ENCODE data around the gene NOTUM.

The NOTUM gene

GRCh38 chr17:81973432-81973831, 12.4 kb upstream of the NOTUM start:
- H3K4ac ChIP-seq (ENCODE audit: low read length) = no peak overlapping the region
- H3K27ac ChIP-seq (replicated peaks; ENCODE audit: low read length) = no peak overlapping the region
- no peak overlapping the region for H3K23ac ChIP-seq (ENCODE audit: low read depth, low read length, poor library complexity)
- peaks cover 3 to 10% of the 10 kb centered on the region in 2 donors for H3K9me3 ChIP-seq (replicated peaks in 1 of 2; ENCODE audit: control insufficient read depth in 2 of 2, insufficient read depth in 1 of 2, low read depth in 1 of 2, low read length in 2 of 2)
- H3K18ac ChIP-seq (ENCODE audit: low read length) = no peak overlapping the region
- H2AFZ ChIP-seq (ENCODE audit: low read length) = no peak overlapping the region
- no peak overlapping the region for H2BK15ac ChIP-seq (ENCODE audit: low read length)
- peaks cover under 1% of the 10 kb centered on the region for H3K79me1 ChIP-seq (ENCODE audit: low read depth, low read length)
- no peak overlapping the region for H2BK5ac ChIP-seq (ENCODE audit: low read length)
- H2BK12ac ChIP-seq (ENCODE audit: low read length) = no peak overlapping the region
- H2BK120ac ChIP-seq (ENCODE audit: low read depth, low read length) = no peak overlapping the region
- no peak overlapping the region for H3K4me3 ChIP-seq (ENCODE audit: low read length in 2 of 2)
- no peak overlapping the region for H4K8ac ChIP-seq (ENCODE audit: low read depth, low read length)
- peaks cover 0 to 14% (median 0%) of the 10 kb centered on the region in 3 experiments for H3K27me3 ChIP-seq (ENCODE audit: control insufficient read depth in 3 of 3, insufficient read depth in 3 of 3, low read depth in 1 of 3, low read length in 3 of 3)
- no peaks in the 10 kb centered on the region for H3K36me3 ChIP-seq (replicated peaks in 1 of 2; ENCODE audit: control insufficient read depth in 2 of 2, insufficient read depth in 2 of 2, low read length in 2 of 2)
- no peak overlapping the region for H3K9ac ChIP-seq (ENCODE audit: low read depth, low read length, poor library complexity)
- H4K91ac ChIP-seq (ENCODE audit: low read depth, low read length, poor library complexity) = no peak overlapping the region
- no peak overlapping the region for H3K14ac ChIP-seq (ENCODE audit: low read length)
- H3K4me2 ChIP-seq (ENCODE audit: insufficient read depth, low read length, poor library complexity, severe bottlenecking) = no peak overlapping the region
- no peak overlapping the region for H2AK5ac ChIP-seq (ENCODE audit: low read depth, low read length)
- H3K4me1 ChIP-seq (ENCODE audit: control insufficient read depth in 2 of 2, insufficient read depth in 1 of 2, low read depth in 1 of 2, low read length in 2 of 2) = peaks cover 5 to 8% of the 10 kb centered on the region in 2 donors
- DNase-seq (ENCODE audit: low spot score) = no peak

GRCh38 chr17:81968850-81969812, 8.1 kb upstream of the NOTUM start:
- H2BK5ac ChIP-seq (ENCODE audit: low read length) = no peak overlapping the region
- peak overlapping the region; percentile 13 for H3K9ac ChIP-seq (ENCODE audit: low read depth, low read length, poor library complexity)
- H2AK5ac ChIP-seq (ENCODE audit: low read depth, low read length) = peak overlapping the region; percentile 71
- WGBS, 2 donors (ENCODE audit: extremely low coverage in 2 of 2, insufficient read length in 2 of 2, insufficient replicate concordance in 1 of 2) = no CpG with 5 or more reads among the region's 12 CpGs
- H2BK120ac ChIP-seq (ENCODE audit: low read depth, low read length) = peak overlapping the region; percentile 66
- no peak for DNase-seq (ENCODE audit: low spot score)
- no peak overlapping the region for H3K27ac ChIP-seq (replicated peaks; ENCODE audit: low read length)
- H3K79me1 ChIP-seq (ENCODE audit: low read depth, low read length) = no peaks in the 10 kb centered on the region
- H4K91ac ChIP-seq (ENCODE audit: low read depth, low read length, poor library complexity) = no peak overlapping the region
- H3K4me1 ChIP-seq (ENCODE audit: control insufficient read depth in 2 of 2, insufficient read depth in 1 of 2, low read depth in 1 of 2, low read length in 2 of 2) = peaks cover 15 to 34% of the 10 kb centered on the region in 2 donors
- H3K9me3 ChIP-seq (replicated peaks in 1 of 2; ENCODE audit: control insufficient read depth in 2 of 2, insufficient read depth in 1 of 2, low read depth in 1 of 2, low read length in 2 of 2) = peaks cover 3 to 10% of the 10 kb centered on the region in 2 donors
- peaks cover 0 to 23% (median 9%) of the 10 kb centered on the region in 3 experiments for H3K27me3 ChIP-seq (ENCODE audit: control insufficient read depth in 3 of 3, insufficient read depth in 3 of 3, low read depth in 1 of 3, low read length in 3 of 3)
- H3K4me3 ChIP-seq (ENCODE audit: low read length in 2 of 2) = peak overlapping the region in 1 of 2 donors; percentile 13
- H3K4ac ChIP-seq (ENCODE audit: low read length) = no peak overlapping the region
- H2AFZ ChIP-seq (ENCODE audit: low read length) = no peak overlapping the region
- no peak overlapping the region for H4K8ac ChIP-seq (ENCODE audit: low read depth, low read length)
- H3K23ac ChIP-seq (ENCODE audit: low read depth, low read length, poor library complexity) = peak overlapping the region; percentile 17
- peak overlapping the region; percentile 63 for H2BK15ac ChIP-seq (ENCODE audit: low read length)
- H3K4me2 ChIP-seq (ENCODE audit: insufficient read depth, low read length, poor library complexity, severe bottlenecking) = no peak overlapping the region
- H2BK12ac ChIP-seq (ENCODE audit: low read length) = peak overlapping the region; percentile 87
- no peak overlapping the region for H3K14ac ChIP-seq (ENCODE audit: low read length)
- H3K36me3 ChIP-seq (replicated peaks in 1 of 2; ENCODE audit: control insufficient read depth in 2 of 2, insufficient read depth in 2 of 2, low read length in 2 of 2) = no peaks in the 10 kb centered on the region
- H3K18ac ChIP-seq (ENCODE audit: low read length) = peak overlapping the region; percentile 59

- Histone ChIP-seq H2BK12ac (ENCODE audit: low read length) (no peak overlapping the region), H3K4ac (ENCODE audit: low read length) (no peak overlapping the region), H3K4me2 (ENCODE audit: insufficient read depth, low read length, poor library complexity, severe bottlenecking) (no peak overlapping the region), H3K9me3 (replicated peaks in 1 of 2; ENCODE audit: control insufficient read depth in 2 of 2, insufficient read depth in 1 of 2, low read depth in 1 of 2, low read length in 2 of 2) (peaks cover under 1 to 6% of the 10 kb centered on the region in 2 donors), H3K23ac (ENCODE audit: low read depth, low read length, poor library complexity) (no peak overlapping the region), H3K79me1 (ENCODE audit: low read depth, low read length) (no peaks in the 10 kb centered on the region), H2AK5ac (ENCODE audit: low read depth, low read length) (no peak overlapping the region), H3K4me3 (ENCODE audit: low read length in 2 of 2) (no peak overlapping the region), H3K4me1 (ENCODE audit: control insufficient read depth in 2 of 2, insufficient read depth in 1 of 2, low read depth in 1 of 2, low read length in 2 of 2) (peaks cover 15 to 35% of the 10 kb centered on the region in 2 donors), H3K9ac (ENCODE audit: low read depth, low read length, poor library complexity) (no peak overlapping the region), H3K36me3 (replicated peaks in 1 of 2; ENCODE audit: control insufficient read depth in 2 of 2, insufficient read depth in 2 of 2, low read length in 2 of 2) (no peaks in the 10 kb centered on the region), H2BK120ac (ENCODE audit: low read depth, low read length) (no peak overlapping the region), H3K14ac (ENCODE audit: low read length) (no peak overlapping the region), H4K8ac (ENCODE audit: low read depth, low read length) (no peak overlapping the region), H3K27me3 (ENCODE audit: control insufficient read depth in 3 of 3, insufficient read depth in 3 of 3, low read depth in 1 of 3, low read length in 3 of 3) (peaks cover 0 to 31% (median 15%) of the 10 kb centered on the region in 3 experiments), H4K91ac (ENCODE audit: low read depth, low read length, poor library complexity) (no peak overlapping the region), H2BK5ac (ENCODE audit: low read length) (no peak overlapping the region), H3K18ac (ENCODE audit: low read length) (no peak overlapping the region), H2BK15ac (ENCODE audit: low read length) (no peak overlapping the region), H2AFZ (ENCODE audit: low read length) (peak overlapping the region; percentile 78), H3K27ac (replicated peaks; ENCODE audit: low read length) (no peak overlapping the region)
- no CpG with 5 or more reads among the region's 7 CpGs for WGBS, 2 donors (ENCODE audit: extremely low coverage in 2 of 2, insufficient read length in 2 of 2, insufficient replicate concordance in 1 of 2)
- DNase-seq (ENCODE audit: low spot score) = no peak
Measured at GRCh38 chr17:81968396-81968745, 7.4 kb upstream of the NOTUM start.
